Effector CD4-positive, alpha-beta T cell (primary cell): ENCODE data around the gene PRDM16.

Experiments
- DNase-seq: peaks from one replicate; pipeline ENCODE4 v3.0.0-alpha.2; 2020

PRDM16 gene

GRCh38 chr1:3349161-3349967 lies 280.4 kb downstream of the PRDM16 start:
- no peak for DNase-seq

GRCh38 chr1:3349968-3350299 lies 280.9 kb downstream of the PRDM16 start:
- DNase-seq = no peak

GRCh38 chr1:3350506-3351261 lies 281.7 kb downstream of the PRDM16 start:
- no peak for DNase-seq

- DNase-seq = no peak
Observed at GRCh38 chr1:3351449-3352298, 282.7 kb downstream of the PRDM16 start.

- no peak for DNase-seq
Observed at GRCh38 chr1:3352299-3352951, 283.4 kb downstream of the PRDM16 start.

GRCh38 chr1:3352952-3353331 lies 283.9 kb downstream of the PRDM16 start:
- DNase-seq = no peak

GRCh38 chr1:3353876-3354275 lies 284.9 kb downstream of the PRDM16 start:
- no peak for DNase-seq

GRCh38 chr1:3355089-3355488 lies 286.1 kb downstream of the PRDM16 start:
- DNase-seq = no peak

- no peak for DNase-seq
Observed at GRCh38 chr1:3355894-3356826, 287.2 kb downstream of the PRDM16 start.

GRCh38 chr1:3356827-3357460 lies 287.9 kb downstream of the PRDM16 start:
- DNase-seq = no peak

- DNase-seq = no peak
Observed at GRCh38 chr1:3357526-3358297, 288.7 kb downstream of the PRDM16 start.

- DNase-seq = no peak
Observed at GRCh38 chr1:3359351-3359750, 290.3 kb downstream of the PRDM16 start.

GRCh38 chr1:3359756-3360440 lies 290.9 kb downstream of the PRDM16 start:
- DNase-seq = no peak

GRCh38 chr1:3360646-3361257 lies 291.7 kb downstream of the PRDM16 start:
- DNase-seq = no peak

GRCh38 chr1:3363023-3363422 lies 294.0 kb downstream of the PRDM16 start:
- no peak for DNase-seq

- DNase-seq = no peak
Observed at GRCh38 chr1:3363756-3364155, 294.8 kb downstream of the PRDM16 start.

- no peak for DNase-seq
Observed at GRCh38 chr1:3364551-3364950, 295.5 kb downstream of the PRDM16 start.

- no peak for DNase-seq
Observed at GRCh38 chr1:3364983-3365382, 296.0 kb downstream of the PRDM16 start.

GRCh38 chr1:3365523-3366125 lies 296.6 kb downstream of the PRDM16 start:
- no peak for DNase-seq
